Measurements from ENCODE around the gene TENM3.

The TENM3 gene

DNA sequence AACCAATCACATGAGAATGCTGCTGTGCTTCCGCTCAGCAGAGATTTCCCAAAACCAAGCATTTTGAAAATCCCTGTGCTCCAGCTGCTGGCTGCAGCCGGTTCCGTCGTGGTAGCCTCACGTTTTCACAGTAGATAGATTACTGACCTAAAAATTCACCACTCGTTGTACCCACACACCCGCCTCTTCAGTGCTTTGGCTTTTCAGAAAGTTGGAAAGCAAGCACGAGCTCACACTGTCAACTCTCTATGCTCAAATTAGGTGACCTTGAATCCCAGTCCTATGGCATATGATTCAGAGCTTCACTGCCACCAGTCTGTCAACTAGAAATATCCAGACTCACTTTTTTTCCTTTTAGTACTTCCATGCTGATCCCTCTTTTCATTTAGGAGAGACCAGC is 505.1 kb downstream of the TENM3 start:
- no peak for ATAC-seq (ENCODE audit: insufficient read depth, low read depth)
- H2AFZ ChIP-seq (ENCODE audit: low read depth, low read length), result no peak overlapping the region
- H4K20me1 ChIP-seq (ENCODE audit: insufficient read depth, low read length), result no peaks in the 10 kb centered on the region
- no peak for DNase-seq
- no peak overlapping the region for H3K27ac ChIP-seq (ENCODE audit: low read length)
- no peaks in the 10 kb centered on the region for H3K4me1 ChIP-seq (ENCODE audit: insufficient read depth, low read length)
- no peaks in the 10 kb centered on the region for H3K79me2 ChIP-seq (ENCODE audit: insufficient read depth, low read length)
- TF ChIP-seq, protein P1, sequence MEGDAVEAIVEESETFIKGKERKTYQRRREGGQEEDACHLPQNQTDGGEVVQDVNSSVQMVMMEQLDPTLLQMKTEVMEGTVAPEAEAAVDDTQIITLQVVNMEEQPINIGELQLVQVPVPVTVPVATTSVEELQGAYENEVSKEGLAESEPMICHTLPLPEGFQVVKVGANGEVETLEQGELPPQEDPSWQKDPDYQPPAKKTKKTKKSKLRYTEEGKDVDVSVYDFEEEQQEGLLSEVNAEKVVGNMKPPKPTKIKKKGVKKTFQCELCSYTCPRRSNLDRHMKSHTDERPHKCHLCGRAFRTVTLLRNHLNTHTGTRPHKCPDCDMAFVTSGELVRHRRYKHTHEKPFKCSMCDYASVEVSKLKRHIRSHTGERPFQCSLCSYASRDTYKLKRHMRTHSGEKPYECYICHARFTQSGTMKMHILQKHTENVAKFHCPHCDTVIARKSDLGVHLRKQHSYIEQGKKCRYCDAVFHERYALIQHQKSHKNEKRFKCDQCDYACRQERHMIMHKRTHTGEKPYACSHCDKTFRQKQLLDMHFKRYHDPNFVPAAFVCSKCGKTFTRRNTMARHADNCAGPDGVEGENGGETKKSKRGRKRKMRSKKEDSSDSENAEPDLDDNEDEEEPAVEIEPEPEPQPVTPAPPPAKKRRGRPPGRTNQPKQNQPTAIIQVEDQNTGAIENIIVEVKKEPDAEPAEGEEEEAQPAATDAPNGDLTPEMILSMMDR (IDR thresholded peaks at IDR 0.05; ENCODE audit: borderline replicate concordance, extremely low read depth, low read length, poor library complexity, severe bottlenecking), result no peak
- no peak for TF ChIP-seq EZH2 (IDR thresholded peaks at IDR 0.05; ENCODE audit: borderline replicate concordance, low read depth, low read length, severe bottlenecking)
- no peak overlapping the region for H3K9ac ChIP-seq (ENCODE audit: low read depth, low read length)
- H3K27me3 ChIP-seq (ENCODE audit: insufficient read depth, low read length, poor library complexity), result no peaks in the 10 kb centered on the region
- H3K4me3 ChIP-seq (ENCODE audit: low read depth in 1 of 2, low read length in 2 of 2), result no peak overlapping the region
- no peaks in the 10 kb centered on the region for H3K36me3 ChIP-seq (ENCODE audit: insufficient read depth, low read length)
- H3K4me2 ChIP-seq (ENCODE audit: insufficient read depth, low read length), result no peak overlapping the region
- no peaks in the 10 kb centered on the region for H3K9me3 ChIP-seq (ENCODE audit: insufficient read depth, low read length, severe bottlenecking)

DNA sequence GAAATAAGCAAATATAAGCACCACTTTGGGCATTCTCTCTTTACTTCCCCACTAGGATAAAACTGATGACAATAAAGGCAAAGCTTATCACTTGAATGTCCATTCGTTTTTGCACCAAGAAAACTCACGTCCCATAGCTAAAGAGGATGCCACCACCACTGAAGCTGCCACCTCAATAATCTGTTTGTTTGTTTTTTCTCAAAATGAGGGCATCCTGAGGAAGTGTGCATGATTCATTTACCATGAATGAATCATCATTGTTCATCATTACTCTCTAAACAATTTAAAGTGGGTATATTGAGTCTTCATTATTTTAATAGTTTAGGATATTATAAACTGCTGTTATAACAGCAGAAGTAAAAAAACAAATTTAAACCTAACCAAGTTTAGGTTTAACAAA is 505.7 kb downstream of the TENM3 start:
- H3K4me2 ChIP-seq (ENCODE audit: insufficient read depth, low read length), result no peak overlapping the region
- H2AFZ ChIP-seq (ENCODE audit: low read depth, low read length), result no peak overlapping the region
- no peak for TF ChIP-seq EZH2 (IDR thresholded peaks at IDR 0.05; ENCODE audit: borderline replicate concordance, low read depth, low read length, severe bottlenecking)
- no peak for ATAC-seq (ENCODE audit: insufficient read depth, low read depth)
- H3K27me3 ChIP-seq (ENCODE audit: insufficient read depth, low read length, poor library complexity), result no peaks in the 10 kb centered on the region
- no peak overlapping the region for H3K9ac ChIP-seq (ENCODE audit: low read depth, low read length)
- H3K4me1 ChIP-seq (ENCODE audit: insufficient read depth, low read length), result no peaks in the 10 kb centered on the region
- H3K27ac ChIP-seq (ENCODE audit: low read length), result no peak overlapping the region
- no peaks in the 10 kb centered on the region for H3K79me2 ChIP-seq (ENCODE audit: insufficient read depth, low read length)
- H3K9me3 ChIP-seq (ENCODE audit: insufficient read depth, low read length, severe bottlenecking), result no peaks in the 10 kb centered on the region
- no peak overlapping the region for H3K4me3 ChIP-seq (ENCODE audit: low read depth in 1 of 2, low read length in 2 of 2)
- no peaks in the 10 kb centered on the region for H4K20me1 ChIP-seq (ENCODE audit: insufficient read depth, low read length)
- H3K36me3 ChIP-seq (ENCODE audit: insufficient read depth, low read length), result no peaks in the 10 kb centered on the region
- no peak for DNase-seq

DNA sequence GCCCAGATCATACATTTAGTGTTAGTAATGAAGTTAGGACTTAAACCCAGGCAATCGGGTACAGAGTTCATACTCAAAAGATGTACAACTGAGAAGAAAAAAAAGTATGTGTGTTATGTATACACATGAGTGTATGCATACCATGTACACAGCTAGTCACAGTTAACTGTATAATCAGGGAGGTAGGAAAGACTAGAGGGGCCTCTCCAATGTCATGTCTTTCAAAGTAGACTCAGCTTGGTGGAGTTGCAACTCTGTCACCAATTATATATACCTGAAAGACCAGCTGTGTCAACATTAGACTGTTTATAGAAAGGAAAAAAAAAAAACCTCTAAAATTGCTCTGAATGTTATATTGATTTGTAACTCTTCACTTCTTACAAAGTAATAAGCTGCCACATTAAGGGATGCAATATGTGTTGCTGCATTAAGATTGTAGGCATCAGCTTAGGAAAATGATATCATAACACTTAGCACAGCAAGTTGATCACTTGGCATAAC is 506.5 kb downstream of the TENM3 start:
- ATAC-seq (ENCODE audit: insufficient read depth, low read depth) (no peak), DNase-seq (no peak)
- H4K20me1 ChIP-seq (ENCODE audit: insufficient read depth, low read length), result no peaks in the 10 kb centered on the region
- no peaks in the 10 kb centered on the region for H3K36me3 ChIP-seq (ENCODE audit: insufficient read depth, low read length)
- H3K79me2 ChIP-seq (ENCODE audit: insufficient read depth, low read length), result no peaks in the 10 kb centered on the region
- no peaks in the 10 kb centered on the region for H3K4me1 ChIP-seq (ENCODE audit: insufficient read depth, low read length)
- H2AFZ ChIP-seq (ENCODE audit: low read depth, low read length), result no peak overlapping the region
- no peaks in the 10 kb centered on the region for H3K9me3 ChIP-seq (ENCODE audit: insufficient read depth, low read length, severe bottlenecking)
- no peak overlapping the region for H3K4me3 ChIP-seq (ENCODE audit: low read depth in 1 of 2, low read length in 2 of 2)
- H3K27me3 ChIP-seq (ENCODE audit: insufficient read depth, low read length, poor library complexity), result no peaks in the 10 kb centered on the region
- no peak overlapping the region for H3K4me2 ChIP-seq (ENCODE audit: insufficient read depth, low read length)
- no peak overlapping the region for H3K27ac ChIP-seq (ENCODE audit: low read length)
- TF ChIP-seq EZH2 (IDR thresholded peaks at IDR 0.05; ENCODE audit: borderline replicate concordance, low read depth, low read length, severe bottlenecking), result no peak
- TF ChIP-seq, protein P1 (IDR thresholded peaks at IDR 0.05; ENCODE audit: borderline replicate concordance, extremely low read depth, low read length, poor library complexity, severe bottlenecking), result no peak
- no peak overlapping the region for H3K9ac ChIP-seq (ENCODE audit: low read depth, low read length)

DNA sequence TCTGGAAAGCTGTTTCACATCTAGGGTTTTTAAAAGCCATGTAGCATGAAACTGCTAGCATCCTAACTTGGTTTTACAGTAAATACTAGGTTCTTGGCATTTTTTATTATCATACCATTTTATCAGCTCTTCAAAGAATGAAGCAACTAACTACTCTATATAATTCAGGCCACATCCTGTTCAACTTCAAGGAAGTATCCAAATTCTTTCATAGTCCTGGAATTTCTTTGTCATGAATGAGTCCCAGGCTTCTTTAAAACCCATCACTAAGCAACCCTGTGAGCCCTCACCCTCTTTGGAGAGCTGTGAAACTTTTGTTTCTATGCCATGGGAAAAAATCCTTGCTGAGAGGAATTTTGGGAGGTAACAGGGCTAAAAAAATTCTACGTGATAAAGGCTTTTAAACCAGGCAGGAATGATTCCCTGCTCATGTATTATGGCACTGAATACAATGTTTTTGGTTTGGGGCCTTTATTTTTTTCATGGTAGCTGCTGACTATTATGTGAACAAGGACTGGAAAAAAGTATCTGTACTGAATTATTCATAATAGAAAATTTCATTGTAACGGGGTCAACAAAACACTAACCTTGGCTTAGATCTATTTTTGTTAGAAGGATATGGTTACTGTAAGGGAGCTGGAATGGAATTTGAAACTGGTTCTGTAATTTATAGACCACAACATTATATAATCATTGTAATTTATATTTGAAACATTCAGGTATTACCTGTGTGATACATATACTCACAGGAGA is 509.1 kb downstream of the TENM3 start:
- TF ChIP-seq EZH2 (IDR thresholded peaks at IDR 0.05; ENCODE audit: borderline replicate concordance, low read depth, low read length, severe bottlenecking), result no peak
- TF ChIP-seq, protein P1 (IDR thresholded peaks at IDR 0.05; ENCODE audit: borderline replicate concordance, extremely low read depth, low read length, poor library complexity, severe bottlenecking), result no peak
- Histone ChIP-seq H3K27ac (ENCODE audit: low read length) (no peak overlapping the region), H4K20me1 (ENCODE audit: insufficient read depth, low read length) (no peaks in the 10 kb centered on the region), H3K79me2 (ENCODE audit: insufficient read depth, low read length) (no peaks in the 10 kb centered on the region), H3K4me2 (ENCODE audit: insufficient read depth, low read length) (no peak overlapping the region), H3K9me3 (ENCODE audit: insufficient read depth, low read length, severe bottlenecking) (no peaks in the 10 kb centered on the region), H3K4me1 (ENCODE audit: insufficient read depth, low read length) (no peaks in the 10 kb centered on the region), H3K9ac (ENCODE audit: low read depth, low read length) (no peak overlapping the region), H3K4me3 (ENCODE audit: low read depth in 1 of 2, low read length in 2 of 2) (no peak overlapping the region), H3K36me3 (ENCODE audit: insufficient read depth, low read length) (no peaks in the 10 kb centered on the region), H2AFZ (ENCODE audit: low read depth, low read length) (no peak overlapping the region), H3K27me3 (ENCODE audit: insufficient read depth, low read length, poor library complexity) (no peaks in the 10 kb centered on the region)
- no peak for ATAC-seq (ENCODE audit: insufficient read depth, low read depth)
- DNase-seq, result no peak
